Ishikawa (cell line): ENCODE data around the gene SLC6A3.

Experiments
- CEBPB ChIP-seq: IDR thresholded peaks from 2 replicates; pipeline ENCODE4 v1.6.1; 2012
- CREB1 ChIP-seq: IDR thresholded peaks from 2 replicates; pipeline ENCODE4 v1.6.1; 2012; ENCODE audit warnings: low read depth
- EP300 ChIP-seq: IDR thresholded peaks from 2 replicates; pipeline ENCODE4 v1.6.1; 2012; ENCODE audit warnings: borderline replicate concordance
- NFIC ChIP-seq: IDR thresholded peaks from 2 replicates; pipeline ENCODE4 v1.6.1; 2012
- RAD21 ChIP-seq: IDR thresholded peaks from 2 replicates; pipeline ENCODE4 v1.6.1; 2012; ENCODE audit warnings: low read depth
- REST ChIP-seq: IDR thresholded peaks from 2 replicates; pipeline ENCODE4 v1.6.1; 2012; ENCODE audit warnings: low read depth, mild to moderate bottlenecking
- TAF1 ChIP-seq: IDR thresholded peaks from 2 replicates; pipeline ENCODE4 v1.6.1; 2012; ENCODE audit warnings: low read depth, mild to moderate bottlenecking
- TEAD4 ChIP-seq: IDR thresholded peaks from 2 replicates; pipeline ENCODE4 v1.6.1; 2012
- YY1 ChIP-seq: IDR thresholded peaks from 2 replicates; pipeline ENCODE4 v1.6.1; 2012; ENCODE audit warnings: low read depth
- ZBTB7A ChIP-seq: IDR thresholded peaks from 2 replicates; pipeline ENCODE4 v1.6.1; 2012; ENCODE audit warnings: low read depth
- TF ChIP-seq, protein P1 (sequence below): IDR thresholded peaks from 2 replicates; pipeline ENCODE4 v1.6.1; 2012
- TF ChIP-seq, protein P2 (sequence below): IDR thresholded peaks from 2 replicates; pipeline ENCODE4 v1.6.1; 2012

GRCh38 chr5:1347571-1347970 is 97.7 kb downstream of the SLC6A3 start:
- no peak for TF ChIP-seq YY1
- TF ChIP-seq, protein P1, sequence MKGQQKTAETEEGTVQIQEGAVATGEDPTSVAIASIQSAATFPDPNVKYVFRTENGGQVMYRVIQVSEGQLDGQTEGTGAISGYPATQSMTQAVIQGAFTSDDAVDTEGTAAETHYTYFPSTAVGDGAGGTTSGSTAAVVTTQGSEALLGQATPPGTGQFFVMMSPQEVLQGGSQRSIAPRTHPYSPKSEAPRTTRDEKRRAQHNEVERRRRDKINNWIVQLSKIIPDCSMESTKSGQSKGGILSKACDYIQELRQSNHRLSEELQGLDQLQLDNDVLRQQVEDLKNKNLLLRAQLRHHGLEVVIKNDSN, result no peak
- no peak for TF ChIP-seq ZBTB7A
- no peak for TF ChIP-seq NFIC
- no peak for TF ChIP-seq RAD21
- TF ChIP-seq CEBPB, result no peak
- TF ChIP-seq, protein P2, sequence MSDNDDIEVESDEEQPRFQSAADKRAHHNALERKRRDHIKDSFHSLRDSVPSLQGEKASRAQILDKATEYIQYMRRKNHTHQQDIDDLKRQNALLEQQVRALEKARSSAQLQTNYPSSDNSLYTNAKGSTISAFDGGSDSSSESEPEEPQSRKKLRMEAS, result no peak
- no peak for TF ChIP-seq EP300
- TF ChIP-seq TAF1, result no peak
- TF ChIP-seq CREB1, result no peak
- TF ChIP-seq REST, result no peak
- no peak for TF ChIP-seq TEAD4
